Endodermal cell (in vitro differentiated cells): Measurements from ENCODE around the gene BRPF1. TPM values are rescaled to one million over a fixed set of nuclear protein-coding genes. Genes with fewer than 3 reads are reported as not detected.

Experiments
- DNase-seq: peaks from one replicate; pipeline ENCODE4 v3.0.0-alpha.2; 2017
- H3K27ac ChIP-seq: 2 replicates; pipeline ENCODE4 v1.5.1; 2013; ENCODE audit warnings: mild to moderate bottlenecking, low read depth, low read length, moderate library complexity
- H3K27me3 ChIP-seq: 2 replicates; pipeline ENCODE4 v1.6.1; 2013; ENCODE audit warnings: mild to moderate bottlenecking, low read length, moderate library complexity; ENCODE audit not compliant: insufficient read depth, control insufficient read depth, poor library complexity, severe bottlenecking
- H3K36me3 ChIP-seq: 2 replicates; pipeline ENCODE4 v1.7.0; 2013; ENCODE audit warnings: mild to moderate bottlenecking, low read length, moderate library complexity; ENCODE audit not compliant: control insufficient read depth, insufficient read depth
- H3K4me1 ChIP-seq: one replicate; pipeline ENCODE4 v1.7.0; 2013; ENCODE audit warnings: low read length; ENCODE audit not compliant: control insufficient read depth, insufficient read depth
- H3K4me3 ChIP-seq: 2 replicates; pipeline ENCODE4 v1.5.1; 2013; ENCODE audit warnings: mild to moderate bottlenecking, low read length, moderate library complexity
- H3K9ac ChIP-seq: 2 replicates; pipeline ENCODE4 v1.6.1; 2013; ENCODE audit warnings: mild to moderate bottlenecking, low read length, moderate library complexity; ENCODE audit not compliant: poor library complexity, severe bottlenecking; ENCODE audit errors: extremely low read depth
- H3K9me3 ChIP-seq: 2 replicates; pipeline ENCODE4 v1.6.1; 2013; ENCODE audit warnings: mild to moderate bottlenecking, low read length, moderate library complexity; ENCODE audit not compliant: control insufficient read depth
- H3K27ac Mint-ChIP-seq: 2 replicates; pipeline ENCODE4 v1.8.0; 2020; ENCODE audit warnings: mixed read lengths
- H3K27me3 Mint-ChIP-seq: 2 replicates; pipeline ENCODE4 v1.8.0; 2021; ENCODE audit warnings: mild to moderate bottlenecking, mixed read lengths; ENCODE audit not compliant: insufficient read depth
- H3K36me3 Mint-ChIP-seq: 2 replicates; pipeline ENCODE4 v1.8.0; 2020; ENCODE audit warnings: low read depth, mixed read lengths
- H3K4me1 Mint-ChIP-seq: 2 replicates; pipeline ENCODE4 v1.8.0; 2020; ENCODE audit warnings: mixed read lengths
- H3K4me3 Mint-ChIP-seq: 2 replicates; pipeline ENCODE4 v1.8.0; 2020; ENCODE audit warnings: mild to moderate bottlenecking, moderate library complexity, mixed read lengths
- H3K9me3 Mint-ChIP-seq: 2 replicates; pipeline ENCODE4 v1.8.0; 2020; ENCODE audit warnings: mild to moderate bottlenecking, mixed read lengths
- WGBS, 2 experiments: methylation state at CpG; one replicate each; pipeline versions ENCODE4 v1.1.5 to v1.1.7; 2013; ENCODE audit warnings: missing lambda C conversion rate in 2 of 2, mixed read lengths in 1 of 2; ENCODE audit not compliant: insufficient coverage in 1 of 2, insufficient read length in 1 of 2; 5-methylcytosine and 5-hydroxymethylcytosine counted together
- total RNA-seq, 2 donors: library from RNA; stranded (reverse); fragmentation: NEBNext Ultra II Directional in 1 of 2; extraction: Animal tissue kit (Norgen Biotek cat#: 25700) in 1 of 2; gene quantifications; 2 replicates in 1 of 2; 3 replicates in 1 of 2; pipeline ENCODE4 v1.2.1, GENCODE V29; 2021
- TF ChIP-seq, protein P1 (sequence below): fragments of 200-600 bp; sonication (generic); conservative IDR thresholded peaks from 2 replicates; pipeline ENCODE4 v1.5.0; 2021; ENCODE audit warnings: antibody characterized with exemption, mild to moderate bottlenecking

Gene BRPF1
- total RNA-seq, 2 donors from 2014 or later: 22.7 to 28.5 TPM

DNA sequence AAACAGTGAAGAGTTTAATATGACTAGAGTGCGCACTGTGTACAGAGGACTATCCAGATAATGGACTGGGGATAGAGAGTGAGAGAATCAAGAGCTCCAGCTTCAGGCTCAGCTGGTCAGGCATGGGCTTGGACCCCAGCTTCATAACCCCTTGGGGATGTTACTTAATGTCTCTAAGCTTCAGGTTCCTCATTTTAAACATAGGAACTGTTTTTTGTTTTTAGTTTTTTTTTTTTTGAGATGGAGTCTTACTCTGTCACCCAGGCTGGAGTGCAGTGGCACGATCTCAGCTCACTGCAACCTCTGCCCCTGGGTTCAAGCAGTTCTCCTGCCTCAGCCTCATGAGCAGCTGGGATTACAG lies 9.9 kb upstream of the BRPF1 start:
- Histone ChIP-seq H3K4me1 (no peaks in the 10 kb centered on the region), H3K27ac (no peak overlapping the region), H3K27me3 (peaks cover 14% of the 10 kb centered on the region), H3K36me3 (no peaks in the 10 kb centered on the region), H3K9me3 (no peaks in the 10 kb centered on the region), H3K9ac (no peak overlapping the region), H3K4me3 (no peak overlapping the region)
- H3K36me3 Mint-ChIP-seq: no peaks in the 10 kb centered on the region
- no peak overlapping the region for H3K27ac Mint-ChIP-seq
- 75 to 92% methylated on average over 2 of the region's 2 CpGs for WGBS, 2 experiments
- H3K9me3 Mint-ChIP-seq: no peaks in the 10 kb centered on the region
- no peak overlapping the region for H3K4me3 Mint-ChIP-seq
- H3K27me3 Mint-ChIP-seq: peaks cover 3% of the 10 kb centered on the region
- TF ChIP-seq, protein P1, sequence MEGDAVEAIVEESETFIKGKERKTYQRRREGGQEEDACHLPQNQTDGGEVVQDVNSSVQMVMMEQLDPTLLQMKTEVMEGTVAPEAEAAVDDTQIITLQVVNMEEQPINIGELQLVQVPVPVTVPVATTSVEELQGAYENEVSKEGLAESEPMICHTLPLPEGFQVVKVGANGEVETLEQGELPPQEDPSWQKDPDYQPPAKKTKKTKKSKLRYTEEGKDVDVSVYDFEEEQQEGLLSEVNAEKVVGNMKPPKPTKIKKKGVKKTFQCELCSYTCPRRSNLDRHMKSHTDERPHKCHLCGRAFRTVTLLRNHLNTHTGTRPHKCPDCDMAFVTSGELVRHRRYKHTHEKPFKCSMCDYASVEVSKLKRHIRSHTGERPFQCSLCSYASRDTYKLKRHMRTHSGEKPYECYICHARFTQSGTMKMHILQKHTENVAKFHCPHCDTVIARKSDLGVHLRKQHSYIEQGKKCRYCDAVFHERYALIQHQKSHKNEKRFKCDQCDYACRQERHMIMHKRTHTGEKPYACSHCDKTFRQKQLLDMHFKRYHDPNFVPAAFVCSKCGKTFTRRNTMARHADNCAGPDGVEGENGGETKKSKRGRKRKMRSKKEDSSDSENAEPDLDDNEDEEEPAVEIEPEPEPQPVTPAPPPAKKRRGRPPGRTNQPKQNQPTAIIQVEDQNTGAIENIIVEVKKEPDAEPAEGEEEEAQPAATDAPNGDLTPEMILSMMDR: no peak
- no peaks in the 10 kb centered on the region for H3K4me1 Mint-ChIP-seq
- no peak for DNase-seq

DNA sequence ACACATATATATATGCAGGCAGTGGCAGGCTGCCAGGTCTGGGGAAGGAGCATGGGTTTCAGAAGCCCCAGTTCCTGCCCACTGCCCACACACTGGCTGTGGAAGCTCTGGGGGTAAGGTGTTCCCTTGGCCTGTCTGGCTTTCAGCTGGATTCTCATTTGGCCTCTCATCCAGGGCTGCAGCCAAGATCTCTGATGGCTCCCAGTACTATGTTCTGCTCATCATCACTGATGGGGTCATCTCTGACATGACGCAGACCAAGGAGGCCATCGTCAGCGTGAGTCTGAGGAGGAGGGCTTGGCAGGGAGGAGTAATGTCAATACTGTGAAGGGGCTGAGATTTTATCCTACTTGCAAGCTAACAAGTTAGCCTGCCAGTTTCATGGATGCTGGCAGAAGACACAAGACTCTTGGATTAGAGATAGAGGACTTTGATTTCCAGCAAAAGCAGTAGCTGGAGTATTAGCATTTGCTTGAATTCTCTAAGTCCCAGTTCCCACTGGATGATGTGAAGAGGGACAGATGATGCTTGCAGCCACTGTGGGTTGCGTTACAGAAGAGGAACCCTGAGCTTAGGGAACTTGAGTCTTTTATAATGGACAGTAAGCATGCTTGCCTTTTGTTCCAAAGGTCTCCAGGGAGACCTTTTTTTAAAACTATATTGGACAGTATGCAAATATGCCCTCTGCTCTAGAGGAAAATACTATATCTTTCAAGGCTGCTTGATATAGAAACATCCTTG lies 5.6 kb upstream of the BRPF1 start:
- H3K4me3 Mint-ChIP-seq: no peak overlapping the region
- WGBS, 2 experiments: 88 to 97% methylated on average over 4 of the region's 4 CpGs
- TF ChIP-seq, protein P1: no peak
- Histone ChIP-seq H3K27ac (no peak overlapping the region), H3K9me3 (no peaks in the 10 kb centered on the region), H3K9ac (no peak overlapping the region), H3K27me3 (peaks cover 5% of the 10 kb centered on the region), H3K4me1 (no peaks in the 10 kb centered on the region), H3K36me3 (no peaks in the 10 kb centered on the region), H3K4me3 (no peak overlapping the region)
- H3K9me3 Mint-ChIP-seq: no peaks in the 10 kb centered on the region
- H3K27ac Mint-ChIP-seq: no peak overlapping the region
- peaks cover 2% of the 10 kb centered on the region for H3K27me3 Mint-ChIP-seq
- DNase-seq: no peak
- H3K36me3 Mint-ChIP-seq: no peaks in the 10 kb centered on the region
- H3K4me1 Mint-ChIP-seq: peaks cover 9% of the 10 kb centered on the region

DNA sequence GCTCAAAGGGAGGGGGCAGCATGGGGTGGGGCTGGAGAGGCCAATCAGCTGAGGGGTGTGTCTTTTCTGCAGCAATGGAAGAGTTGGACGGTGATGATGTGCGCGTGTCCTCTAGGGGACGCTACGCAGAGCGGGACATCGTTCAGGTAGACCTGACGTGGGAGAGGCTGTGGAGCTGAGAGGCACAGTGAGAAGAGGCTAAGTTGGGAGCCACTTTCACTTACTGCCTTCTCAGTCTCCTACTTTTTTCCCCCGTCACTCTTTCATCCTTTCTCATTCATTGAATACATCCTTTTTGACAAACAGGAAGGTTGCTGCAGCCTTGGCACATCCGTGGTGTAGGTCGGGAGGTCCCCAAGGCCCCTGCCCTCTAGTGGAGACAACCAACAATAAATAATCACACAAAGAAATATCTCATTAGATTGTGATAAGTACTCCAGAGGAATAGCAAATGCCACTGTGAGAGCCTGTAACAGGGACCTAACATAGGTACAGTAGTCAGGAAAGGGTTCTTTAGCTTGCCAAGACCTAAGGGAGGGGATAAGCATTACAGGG lies 4.4 kb upstream of the BRPF1 start:
- H3K4me3 ChIP-seq: no peak overlapping the region
- peak; percentile 91 for DNase-seq
- peak overlapping the region; percentile 15 for H3K4me3 Mint-ChIP-seq
- H3K27ac ChIP-seq: no peak overlapping the region
- H3K4me1 ChIP-seq: no peaks in the 10 kb centered on the region
- no peak overlapping the region for H3K27ac Mint-ChIP-seq
- 15 to 25% methylated on average over 8 to 11 of the region's 11 CpGs for WGBS, 2 experiments
- H3K4me1 Mint-ChIP-seq: peaks cover 9% of the 10 kb centered on the region
- H3K27me3 Mint-ChIP-seq: no peaks in the 10 kb centered on the region
- no peaks in the 10 kb centered on the region for H3K36me3 ChIP-seq
- H3K9me3 Mint-ChIP-seq: no peaks in the 10 kb centered on the region
- no peaks in the 10 kb centered on the region for H3K27me3 ChIP-seq
- H3K9ac ChIP-seq: no peak overlapping the region
- H3K9me3 ChIP-seq: no peaks in the 10 kb centered on the region
- TF ChIP-seq, protein P1: peak; percentile 87
- no peaks in the 10 kb centered on the region for H3K36me3 Mint-ChIP-seq
